ENCODE data around the gene TXNDC8.

Gene TXNDC8

DNA sequence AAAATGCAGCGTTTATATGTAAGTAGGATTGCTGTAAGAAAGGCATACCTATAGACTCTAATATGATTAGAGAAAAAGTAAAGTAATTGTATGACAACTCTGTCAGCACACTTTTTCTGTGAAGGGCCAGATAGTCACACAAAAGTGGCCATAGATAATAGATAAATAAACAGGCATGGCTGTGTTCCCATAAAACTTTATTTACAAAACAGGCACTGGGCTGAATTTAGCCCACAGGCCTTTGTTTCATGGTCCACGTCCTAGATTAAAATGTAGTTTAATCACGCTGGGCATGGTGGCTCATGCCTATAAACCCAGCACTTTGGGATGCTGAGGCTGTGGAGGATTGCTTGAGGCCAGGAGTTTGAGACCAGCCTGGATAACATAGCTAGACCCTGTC lies 8.7 kb upstream of the TXNDC8 start:
- no peaks in the 10 kb centered on the region for H3K27me3 ChIP-seq (ENCODE audit: control insufficient read depth, insufficient read depth, low read length)
- H3K9me3 ChIP-seq (ENCODE audit: control insufficient read depth, insufficient read depth, low read length) = no peaks in the 10 kb centered on the region
- H3K27ac ChIP-seq (ENCODE audit: low read depth, low read length) = no peak overlapping the region
- no peak overlapping the region for H3K4me3 ChIP-seq (ENCODE audit: low read depth, low read length)
- H3K36me3 ChIP-seq (ENCODE audit: control insufficient read depth, insufficient read depth, low read length) = no peaks in the 10 kb centered on the region
- H3K4me1 ChIP-seq (ENCODE audit: control insufficient read depth, insufficient read depth, low read length) = no peaks in the 10 kb centered on the region
- H3K9ac ChIP-seq (ENCODE audit: low read depth, low read length) = no peak overlapping the region

DNA sequence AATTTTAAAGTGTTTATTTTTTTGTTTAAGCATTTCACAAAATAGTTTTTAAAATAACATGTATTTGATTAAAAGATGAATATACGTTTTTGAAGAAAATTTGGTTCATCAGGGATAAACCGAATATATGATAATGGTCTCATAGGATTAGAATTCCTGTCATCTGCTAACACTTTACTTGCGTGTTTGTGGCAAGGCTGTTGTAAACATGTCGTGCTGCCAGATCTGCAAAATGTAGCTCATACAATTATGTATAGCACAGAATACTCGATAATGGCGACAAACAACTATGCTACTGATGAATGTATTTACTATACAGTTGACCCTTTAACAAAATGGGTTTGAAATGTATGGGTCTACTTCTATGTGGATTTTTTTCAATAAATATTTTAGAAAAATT lies 7.2 kb upstream of the TXNDC8 start:
- H3K4me3 ChIP-seq (ENCODE audit: low read depth, low read length) = no peak overlapping the region
- H3K27me3 ChIP-seq (ENCODE audit: control insufficient read depth, insufficient read depth, low read length) = no peaks in the 10 kb centered on the region
- H3K36me3 ChIP-seq (ENCODE audit: control insufficient read depth, insufficient read depth, low read length) = no peaks in the 10 kb centered on the region
- no peak overlapping the region for H3K9ac ChIP-seq (ENCODE audit: low read depth, low read length)
- no peaks in the 10 kb centered on the region for H3K4me1 ChIP-seq (ENCODE audit: control insufficient read depth, insufficient read depth, low read length)
- no peak overlapping the region for H3K27ac ChIP-seq (ENCODE audit: low read depth, low read length)
- H3K9me3 ChIP-seq (ENCODE audit: control insufficient read depth, insufficient read depth, low read length) = no peaks in the 10 kb centered on the region

DNA sequence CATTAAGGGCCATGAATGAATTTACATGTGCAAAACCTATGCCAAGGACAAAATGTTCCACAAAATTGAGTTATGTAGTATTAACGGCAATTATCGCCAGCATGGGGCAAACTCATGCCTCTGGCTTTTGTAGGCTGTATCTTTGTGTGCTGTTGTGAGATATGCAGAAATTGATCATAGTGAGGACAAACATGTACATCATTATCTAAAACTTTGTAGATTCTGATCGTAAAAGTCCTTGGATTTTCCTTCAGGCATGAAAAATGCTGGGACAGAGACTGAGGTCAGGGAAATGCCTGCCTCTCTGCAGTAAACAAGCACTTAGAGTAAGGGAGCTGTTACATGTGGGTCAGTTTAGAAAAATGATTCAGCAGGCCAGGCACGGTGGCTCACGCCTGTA lies 5.9 kb upstream of the TXNDC8 start:
- Histone ChIP-seq H3K27me3 (ENCODE audit: control insufficient read depth, insufficient read depth, low read length) (no peaks in the 10 kb centered on the region), H3K4me1 (ENCODE audit: control insufficient read depth, insufficient read depth, low read length) (no peaks in the 10 kb centered on the region), H3K36me3 (ENCODE audit: control insufficient read depth, insufficient read depth, low read length) (no peaks in the 10 kb centered on the region)

DNA sequence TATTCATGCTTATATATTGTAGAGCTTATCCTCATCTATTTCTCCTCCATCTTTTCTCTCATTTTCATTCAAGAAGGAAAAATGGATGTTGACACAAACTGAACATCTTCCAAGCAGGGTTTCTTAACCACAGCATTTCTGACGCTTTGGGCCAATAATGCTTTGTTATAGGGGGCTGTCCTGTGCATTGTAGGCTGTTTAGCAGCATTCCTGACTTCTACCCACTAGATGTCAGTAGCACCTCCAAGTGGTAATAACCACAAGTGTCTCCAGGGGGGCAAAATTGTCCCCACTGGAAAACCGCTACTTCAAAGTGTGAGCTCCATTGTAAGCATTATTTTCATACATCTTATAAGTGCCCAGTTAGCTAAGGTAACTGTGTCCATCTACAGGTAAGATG lies 2.6 kb upstream of the TXNDC8 start:
- Histone ChIP-seq H3K27me3 (ENCODE audit: control insufficient read depth, insufficient read depth, low read length) (no peaks in the 10 kb centered on the region), H3K27ac (ENCODE audit: low read depth, low read length) (no peak overlapping the region), H3K9ac (ENCODE audit: low read depth, low read length) (no peak overlapping the region), H3K36me3 (ENCODE audit: control insufficient read depth, insufficient read depth, low read length) (no peaks in the 10 kb centered on the region), H3K4me1 (ENCODE audit: control insufficient read depth, insufficient read depth, low read length) (no peaks in the 10 kb centered on the region), H3K9me3 (ENCODE audit: control insufficient read depth, insufficient read depth, low read length) (no peaks in the 10 kb centered on the region), H3K4me3 (ENCODE audit: low read depth, low read length) (no peak overlapping the region)

More for the DNA sequence above, 5.9 kb upstream of the TXNDC8 start:
- Histone ChIP-seq H3K27ac (ENCODE audit: low read depth, low read length) (no peak overlapping the region), H3K9me3 (ENCODE audit: control insufficient read depth, insufficient read depth, low read length) (no peaks in the 10 kb centered on the region), H3K9ac (ENCODE audit: low read depth, low read length) (no peak overlapping the region), H3K4me3 (ENCODE audit: low read depth, low read length) (no peak overlapping the region)

DNA sequence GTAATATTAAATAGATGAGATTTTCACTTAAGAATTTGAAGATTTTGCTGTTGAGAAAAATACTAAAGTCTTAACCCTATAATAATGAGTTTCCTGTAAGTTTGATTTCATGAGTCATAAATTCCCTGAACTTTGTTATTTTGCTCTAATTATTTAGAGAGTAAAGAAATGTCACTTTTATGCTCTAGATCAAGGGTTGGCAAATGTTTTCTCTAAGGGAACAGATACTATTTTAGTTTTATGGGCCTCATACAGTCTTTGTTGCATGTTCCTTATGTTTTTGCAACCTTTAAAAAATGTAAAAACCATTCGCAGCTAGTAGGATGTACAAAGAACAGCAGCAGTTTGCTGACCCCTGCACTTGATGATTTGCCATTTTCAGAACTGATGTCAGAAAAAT lies 480 bp upstream of the TXNDC8 start:
- Histone ChIP-seq H3K4me3 (ENCODE audit: low read depth, low read length) (no peak overlapping the region), H3K9ac (ENCODE audit: low read depth, low read length) (no peak overlapping the region)

DNA sequence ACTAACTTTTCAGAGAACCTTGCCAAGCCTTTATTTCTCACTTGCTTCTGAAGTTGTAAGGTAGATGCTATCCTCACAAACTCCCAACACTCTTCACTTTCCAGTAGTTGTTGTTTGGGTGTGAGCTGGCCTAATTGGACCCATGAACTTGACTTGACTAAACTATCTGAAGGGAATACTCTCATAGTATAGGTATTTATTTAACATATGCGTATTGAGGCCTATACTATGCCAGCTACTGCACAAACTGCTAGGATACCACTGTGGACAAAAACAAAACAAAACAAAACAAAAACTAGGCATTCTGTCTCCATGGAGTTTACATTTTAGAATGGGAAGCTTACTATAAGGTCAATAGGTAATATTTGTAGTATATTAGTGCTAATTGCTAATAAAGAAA lies 1.3 kb downstream of the TXNDC8 start:
- Histone ChIP-seq H3K4me3 (ENCODE audit: low read depth, low read length) (no peak overlapping the region), H3K9ac (ENCODE audit: low read depth, low read length) (no peak overlapping the region), H3K9me3 (ENCODE audit: control insufficient read depth, insufficient read depth, low read length) (no peaks in the 10 kb centered on the region), H3K36me3 (ENCODE audit: control insufficient read depth, insufficient read depth, low read length) (no peaks in the 10 kb centered on the region), H3K27ac (ENCODE audit: low read depth, low read length) (no peak overlapping the region), H3K4me1 (ENCODE audit: control insufficient read depth, insufficient read depth, low read length) (no peaks in the 10 kb centered on the region), H3K27me3 (ENCODE audit: control insufficient read depth, insufficient read depth, low read length) (no peaks in the 10 kb centered on the region)

More for the DNA sequence above, 480 bp upstream of the TXNDC8 start:
- Histone ChIP-seq H3K36me3 (ENCODE audit: control insufficient read depth, insufficient read depth, low read length) (no peaks in the 10 kb centered on the region), H3K9me3 (ENCODE audit: control insufficient read depth, insufficient read depth, low read length) (no peaks in the 10 kb centered on the region), H3K27me3 (ENCODE audit: control insufficient read depth, insufficient read depth, low read length) (no peaks in the 10 kb centered on the region), H3K4me1 (ENCODE audit: control insufficient read depth, insufficient read depth, low read length) (no peaks in the 10 kb centered on the region), H3K27ac (ENCODE audit: low read depth, low read length) (no peak overlapping the region)

DNA sequence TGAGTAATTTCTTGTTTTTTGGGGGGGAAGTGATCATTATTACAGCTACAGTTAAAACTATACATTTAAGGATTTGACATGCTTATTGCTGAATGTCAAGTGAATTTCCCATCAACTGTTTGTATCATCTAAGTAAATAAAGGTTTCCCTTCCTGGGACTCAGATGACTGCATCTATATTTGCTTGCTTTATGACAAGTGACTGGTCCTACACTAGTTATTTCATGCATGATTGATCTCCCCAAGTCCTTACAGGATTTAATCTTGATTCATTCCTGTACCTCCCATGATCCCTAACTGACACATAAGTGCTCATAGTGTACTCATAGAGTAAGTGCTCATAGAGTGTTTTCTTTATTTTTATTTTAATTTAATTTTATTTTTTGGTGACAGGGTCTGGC lies 2.8 kb downstream of the TXNDC8 start:
- Histone ChIP-seq H3K4me3 (ENCODE audit: low read depth, low read length) (no peak overlapping the region), H3K9me3 (ENCODE audit: control insufficient read depth, insufficient read depth, low read length) (no peaks in the 10 kb centered on the region), H3K36me3 (ENCODE audit: control insufficient read depth, insufficient read depth, low read length) (no peaks in the 10 kb centered on the region), H3K9ac (ENCODE audit: low read depth, low read length) (no peak overlapping the region), H3K4me1 (ENCODE audit: control insufficient read depth, insufficient read depth, low read length) (no peaks in the 10 kb centered on the region), H3K27me3 (ENCODE audit: control insufficient read depth, insufficient read depth, low read length) (no peaks in the 10 kb centered on the region), H3K27ac (ENCODE audit: low read depth, low read length) (no peak overlapping the region)

DNA sequence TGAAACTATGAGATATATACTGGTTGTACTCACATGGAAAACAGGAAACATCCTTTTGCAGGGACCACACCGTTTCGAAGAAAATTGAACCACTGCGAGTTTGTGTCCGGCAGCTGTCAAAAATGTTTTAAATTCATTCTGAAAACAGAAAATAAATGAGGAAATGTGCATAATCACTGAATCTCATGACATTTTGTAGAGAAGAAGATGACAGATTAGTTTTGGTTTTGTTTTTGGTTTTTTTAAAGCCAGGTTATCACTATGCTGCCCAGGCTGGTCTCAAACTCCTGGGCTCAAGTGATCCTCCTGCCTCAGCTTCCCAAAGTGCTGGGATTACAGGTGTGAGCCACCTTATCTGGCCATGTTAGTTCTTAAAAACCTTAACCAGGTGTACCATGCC lies 3.5 kb downstream of the TXNDC8 start:
- H3K36me3 ChIP-seq (ENCODE audit: control insufficient read depth, insufficient read depth, low read length) = no peaks in the 10 kb centered on the region
- H3K9ac ChIP-seq (ENCODE audit: low read depth, low read length) = no peak overlapping the region
- no peaks in the 10 kb centered on the region for H3K9me3 ChIP-seq (ENCODE audit: control insufficient read depth, insufficient read depth, low read length)
- H3K27ac ChIP-seq (ENCODE audit: low read depth, low read length) = no peak overlapping the region
- no peaks in the 10 kb centered on the region for H3K4me1 ChIP-seq (ENCODE audit: control insufficient read depth, insufficient read depth, low read length)
- no peaks in the 10 kb centered on the region for H3K27me3 ChIP-seq (ENCODE audit: control insufficient read depth, insufficient read depth, low read length)
- no peak overlapping the region for H3K4me3 ChIP-seq (ENCODE audit: low read depth, low read length)

DNA sequence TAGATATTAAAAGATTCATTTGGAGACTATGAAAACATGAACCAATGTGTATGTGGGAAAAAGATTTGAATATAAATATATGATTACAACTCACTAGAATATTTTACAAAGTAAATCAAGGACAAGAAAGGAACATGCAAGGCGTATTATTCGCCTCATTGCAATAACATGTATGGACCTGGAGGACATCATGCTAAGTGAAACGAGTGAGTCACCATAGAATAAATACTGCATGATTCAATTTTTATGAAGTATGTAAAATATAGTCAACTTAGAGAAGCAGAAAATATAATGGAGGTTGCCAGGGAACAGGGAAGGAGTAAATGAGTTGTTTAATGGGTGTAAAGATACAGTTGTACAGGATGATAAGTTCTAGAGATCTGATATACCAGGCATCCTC lies 4.9 kb downstream of the TXNDC8 start:
- Histone ChIP-seq H3K27me3 (ENCODE audit: control insufficient read depth, insufficient read depth, low read length) (no peaks in the 10 kb centered on the region), H3K9me3 (ENCODE audit: control insufficient read depth, insufficient read depth, low read length) (no peaks in the 10 kb centered on the region), H3K36me3 (ENCODE audit: control insufficient read depth, insufficient read depth, low read length) (no peaks in the 10 kb centered on the region), H3K27ac (ENCODE audit: low read depth, low read length) (no peak overlapping the region), H3K9ac (ENCODE audit: low read depth, low read length) (no peak overlapping the region), H3K4me3 (ENCODE audit: low read depth, low read length) (no peak overlapping the region), H3K4me1 (ENCODE audit: control insufficient read depth, insufficient read depth, low read length) (no peaks in the 10 kb centered on the region)

DNA sequence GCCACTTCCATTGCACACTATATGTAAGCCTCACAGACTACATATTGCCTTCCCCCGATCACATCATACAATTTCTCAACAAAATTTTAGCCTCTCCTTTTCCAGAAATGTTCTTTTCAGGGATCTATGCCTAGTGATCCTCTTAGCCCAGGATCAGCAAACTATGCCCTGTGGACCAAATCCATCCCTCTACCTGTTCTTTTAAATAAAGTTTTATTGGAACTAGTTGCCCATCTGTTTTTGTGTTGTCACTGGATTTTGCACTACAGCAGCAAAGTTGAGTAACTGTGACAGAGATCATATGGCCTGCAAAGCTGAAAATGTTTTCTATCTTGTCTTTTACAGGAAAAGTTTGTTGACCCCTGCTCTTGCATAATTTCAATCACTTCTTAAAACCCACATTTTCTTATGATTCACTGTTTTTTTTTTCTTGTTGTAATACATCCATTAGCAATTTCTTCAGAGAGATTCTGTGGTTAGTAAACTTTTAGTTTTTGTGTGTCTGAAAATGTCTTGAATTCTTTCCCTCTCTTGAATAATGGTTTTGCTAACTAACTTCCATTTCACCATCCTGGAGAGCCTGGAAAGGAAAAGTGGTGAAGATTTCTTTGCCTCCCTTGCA lies 7.1 kb downstream of the TXNDC8 start:
- Histone ChIP-seq H3K9me3 (ENCODE audit: control insufficient read depth, insufficient read depth, low read length) (no peaks in the 10 kb centered on the region), H3K27ac (ENCODE audit: low read depth, low read length) (no peak overlapping the region), H3K36me3 (ENCODE audit: control insufficient read depth, insufficient read depth, low read length) (no peaks in the 10 kb centered on the region), H3K27me3 (ENCODE audit: control insufficient read depth, insufficient read depth, low read length) (no peaks in the 10 kb centered on the region), H3K9ac (ENCODE audit: low read depth, low read length) (no peak overlapping the region), H3K4me1 (ENCODE audit: control insufficient read depth, insufficient read depth, low read length) (no peaks in the 10 kb centered on the region), H3K4me3 (ENCODE audit: low read depth, low read length) (no peak overlapping the region)

DNA sequence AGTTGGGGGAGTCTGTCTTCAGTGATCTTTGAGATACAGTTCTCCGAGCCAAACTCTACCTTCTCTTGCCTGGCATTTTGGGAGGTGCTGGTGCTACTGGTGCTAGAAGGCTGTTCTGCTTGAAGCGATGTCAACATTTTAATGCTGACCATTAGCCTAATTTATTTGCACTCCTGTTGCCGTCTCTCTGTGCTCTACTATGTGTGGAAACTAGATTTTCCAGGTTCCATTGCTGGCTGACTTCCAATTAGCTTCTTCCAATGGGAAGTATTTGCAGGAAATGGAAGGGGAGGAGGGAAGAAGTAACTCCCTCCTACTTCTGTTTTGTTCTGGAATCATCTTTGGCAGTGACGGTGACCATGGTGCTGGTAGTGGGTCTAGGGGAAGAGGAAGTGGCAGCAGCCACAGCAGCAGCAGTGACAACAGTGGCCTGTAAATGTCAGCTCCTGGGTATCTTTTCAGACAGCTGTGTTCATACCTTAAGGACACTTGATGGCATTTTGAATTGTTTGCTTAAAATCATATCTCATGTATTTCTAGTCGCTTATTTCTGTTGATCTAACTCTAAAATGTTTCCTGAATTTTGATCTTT lies 7.9 kb downstream of the TXNDC8 start:
- Histone ChIP-seq H3K4me3 (ENCODE audit: low read depth, low read length) (no peak overlapping the region), H3K4me1 (ENCODE audit: control insufficient read depth, insufficient read depth, low read length) (no peaks in the 10 kb centered on the region), H3K9me3 (ENCODE audit: control insufficient read depth, insufficient read depth, low read length) (no peaks in the 10 kb centered on the region), H3K27ac (ENCODE audit: low read depth, low read length) (no peak overlapping the region), H3K9ac (ENCODE audit: low read depth, low read length) (no peak overlapping the region), H3K36me3 (ENCODE audit: control insufficient read depth, insufficient read depth, low read length) (no peaks in the 10 kb centered on the region), H3K27me3 (ENCODE audit: control insufficient read depth, insufficient read depth, low read length) (no peaks in the 10 kb centered on the region)
